HL-60 (cell line): Measurements from ENCODE around the gene NDUFAB1.

Source experiments
- DNase-seq, 2 experiments: peaks; one replicate each; pipeline ENCODE4 v3.0.0-alpha.2; 2010 to 2020; ENCODE audit warnings: low read depth in 1 of 2, low spot score in 1 of 2
- H3K27ac ChIP-seq: fragments of 250-450 bp; sonication (Bioruptor Pico); replicated peaks from 2 replicates; pipeline ENCODE4 v1.5.1; 2020; ENCODE audit warnings: mild to moderate bottlenecking, moderate library complexity
- H3K27me3 ChIP-seq: fragments of 250-450 bp; sonication (Bioruptor Pico); 2 replicates; pipeline ENCODE4 v1.5.1; 2021; ENCODE audit warnings: mild to moderate bottlenecking, moderate library complexity; ENCODE audit not compliant: insufficient read depth, poor library complexity, severe bottlenecking
- H3K4me3 ChIP-seq: replicated peaks from 2 replicates; pipeline ENCODE4 v1.5.1; 2011; ENCODE audit warnings: mild to moderate bottlenecking, control low read depth, low read length; ENCODE audit not compliant: insufficient read depth
- GABPA ChIP-seq: IDR thresholded peaks from 2 replicates; pipeline ENCODE4 v1.6.1; 2012; ENCODE audit warnings: low read depth
- POLR2AphosphoS5 ChIP-seq: IDR thresholded peaks from 2 replicates; pipeline ENCODE4 v1.6.1; 2012; ENCODE audit warnings: low read depth
- REST ChIP-seq: IDR thresholded peaks from 2 replicates; pipeline ENCODE4 v1.6.1; 2012; ENCODE audit warnings: low read depth; ENCODE audit not compliant: insufficient replicate concordance
- SPI1 ChIP-seq: IDR thresholded peaks from 2 replicates; pipeline ENCODE4 v1.6.1; 2012; ENCODE audit warnings: low read depth, mild to moderate bottlenecking, borderline replicate concordance
- TF ChIP-seq, protein P1 (sequence below): IDR thresholded peaks from one replicate; pipeline ENCODE4 v1.5.1; 2011; ENCODE audit warnings: low read length, control low read depth, inconsistent platforms; ENCODE audit not compliant: insufficient read depth

NDUFAB1 gene

DNA sequence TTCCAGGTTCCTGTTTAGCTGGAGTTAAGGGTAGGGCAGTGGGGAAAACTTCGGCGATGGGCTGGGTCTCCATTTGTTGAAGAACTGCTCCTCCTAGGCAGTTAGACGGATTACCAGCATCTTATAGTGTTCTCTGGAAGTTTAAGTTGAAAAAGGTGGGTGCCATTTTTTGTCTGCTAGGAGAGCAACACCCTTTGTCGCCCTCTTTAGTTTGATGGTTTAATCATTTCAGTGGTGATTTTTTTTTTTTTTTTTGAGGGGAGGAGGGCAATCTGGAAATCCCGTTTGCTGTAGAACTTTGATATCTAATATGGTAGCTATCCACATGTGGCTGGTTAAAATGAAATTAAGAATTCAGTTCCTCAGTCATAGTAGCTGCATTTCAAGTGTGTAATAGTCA is 34.5 kb downstream of the NDUFAB1 start:
- H3K4me3 ChIP-seq = no peak overlapping the region
- no peaks in the 10 kb centered on the region for H3K27me3 ChIP-seq
- no peak overlapping the region for H3K27ac ChIP-seq
- TF ChIP-seq POLR2AphosphoS5 (no peak), REST (no peak), GABPA (no peak), SPI1 (no peak)
- TF ChIP-seq, protein P1, sequence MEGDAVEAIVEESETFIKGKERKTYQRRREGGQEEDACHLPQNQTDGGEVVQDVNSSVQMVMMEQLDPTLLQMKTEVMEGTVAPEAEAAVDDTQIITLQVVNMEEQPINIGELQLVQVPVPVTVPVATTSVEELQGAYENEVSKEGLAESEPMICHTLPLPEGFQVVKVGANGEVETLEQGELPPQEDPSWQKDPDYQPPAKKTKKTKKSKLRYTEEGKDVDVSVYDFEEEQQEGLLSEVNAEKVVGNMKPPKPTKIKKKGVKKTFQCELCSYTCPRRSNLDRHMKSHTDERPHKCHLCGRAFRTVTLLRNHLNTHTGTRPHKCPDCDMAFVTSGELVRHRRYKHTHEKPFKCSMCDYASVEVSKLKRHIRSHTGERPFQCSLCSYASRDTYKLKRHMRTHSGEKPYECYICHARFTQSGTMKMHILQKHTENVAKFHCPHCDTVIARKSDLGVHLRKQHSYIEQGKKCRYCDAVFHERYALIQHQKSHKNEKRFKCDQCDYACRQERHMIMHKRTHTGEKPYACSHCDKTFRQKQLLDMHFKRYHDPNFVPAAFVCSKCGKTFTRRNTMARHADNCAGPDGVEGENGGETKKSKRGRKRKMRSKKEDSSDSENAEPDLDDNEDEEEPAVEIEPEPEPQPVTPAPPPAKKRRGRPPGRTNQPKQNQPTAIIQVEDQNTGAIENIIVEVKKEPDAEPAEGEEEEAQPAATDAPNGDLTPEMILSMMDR = no peak
- no peak for DNase-seq

DNA sequence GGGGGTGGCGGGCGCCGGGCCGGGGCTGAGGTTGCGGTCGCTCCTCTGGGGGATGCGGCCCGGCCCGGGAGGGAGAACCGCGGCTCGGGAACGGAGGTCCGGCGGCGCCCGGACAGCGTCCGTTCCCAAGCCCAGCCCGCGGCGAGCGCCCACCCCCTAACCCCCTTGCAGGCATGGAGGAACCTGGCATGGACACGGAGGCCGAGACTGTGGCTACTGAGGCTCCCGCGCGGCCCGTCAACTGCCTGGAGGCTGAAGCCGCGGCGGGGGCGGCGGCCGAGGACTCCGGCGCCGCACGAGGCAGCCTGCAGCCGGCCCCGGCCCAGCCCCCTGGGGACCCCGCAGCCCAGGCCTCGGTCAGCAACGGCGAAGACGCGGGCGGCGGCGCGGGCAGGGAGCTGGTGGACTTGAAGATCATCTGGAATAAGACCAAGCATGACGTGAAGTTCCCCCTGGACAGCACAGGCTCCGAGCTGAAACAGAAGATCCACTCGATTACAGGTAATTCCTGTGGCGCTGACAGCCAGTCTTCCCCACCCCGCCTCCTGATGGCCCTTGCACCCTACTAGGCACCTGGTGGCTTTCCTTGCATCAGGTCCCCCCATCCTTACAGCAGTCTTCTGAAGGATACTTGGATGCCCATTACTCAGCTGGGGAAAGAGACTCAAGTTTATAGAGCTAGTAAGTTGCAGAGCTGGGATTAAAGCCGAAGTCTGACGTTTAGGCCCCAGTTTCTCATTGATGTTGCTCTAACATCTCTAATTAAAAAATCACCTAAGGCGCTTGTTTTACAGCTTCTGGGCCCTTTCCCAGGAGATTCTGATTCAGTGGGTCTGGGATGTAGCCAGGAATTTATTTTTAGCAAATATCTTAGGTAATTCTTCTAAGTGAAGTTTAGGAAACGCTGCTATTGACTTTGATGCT is 38.1 kb downstream of the NDUFAB1 start:
- Histone ChIP-seq H3K4me3 (peak overlapping the region; percentile 91), H3K27ac (peak overlapping the region; percentile 87), H3K27me3 (no peaks in the 10 kb centered on the region)
- TF ChIP-seq, protein P1 = no peak
- TF ChIP-seq SPI1 (no peak), GABPA (no peak), REST (no peak), POLR2AphosphoS5 (no peak)
- peak in 1 of 2 experiments; percentile 7 for DNase-seq

DNA sequence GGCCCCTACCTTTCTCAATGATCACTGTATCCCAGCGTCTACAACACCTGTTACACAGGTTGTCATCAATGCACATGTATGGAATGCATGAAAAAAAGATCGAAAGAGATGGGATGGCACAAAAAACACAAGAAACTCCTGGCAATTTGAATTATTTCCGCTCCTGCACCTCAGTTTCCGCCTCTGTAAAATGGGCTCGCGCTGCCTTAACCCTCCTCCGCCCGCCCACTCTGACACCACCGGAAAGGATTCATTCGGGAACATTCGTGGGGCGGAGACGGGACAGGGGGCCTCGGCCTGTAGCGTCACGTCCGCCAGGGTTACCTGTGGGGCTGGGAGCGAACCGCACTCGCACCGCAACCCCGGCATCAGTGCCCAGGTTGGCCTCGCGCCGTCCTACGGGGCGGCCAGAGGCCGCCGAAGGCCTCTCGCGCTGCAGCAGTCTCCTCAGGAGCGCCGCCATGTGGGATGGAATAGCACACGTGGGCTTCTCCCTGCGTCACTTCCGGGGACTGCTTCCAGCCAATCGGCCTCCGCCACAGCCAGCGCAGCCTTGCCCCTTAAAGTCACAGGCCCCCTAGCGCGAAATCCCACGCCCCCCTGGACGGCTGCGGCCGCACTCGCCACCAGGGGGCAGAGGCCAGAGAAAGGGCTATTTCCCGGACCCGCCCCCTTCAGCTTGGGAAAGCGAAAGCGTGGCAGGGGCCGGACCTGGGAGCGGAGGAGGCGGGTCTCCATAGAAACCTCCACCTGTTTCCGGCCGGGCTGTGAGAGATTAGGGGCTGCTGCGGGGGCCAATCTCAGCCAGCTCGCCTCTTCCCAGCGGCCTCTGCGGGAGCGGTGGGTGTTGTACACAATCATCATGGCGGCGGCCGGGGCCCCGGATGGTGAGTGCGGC is 39.0 kb downstream of the NDUFAB1 start, which contains the start of the genes EARS2 and UBFD1:
Gene EARS2 (minus strand): TSS at position 470 of the 898 bp plus-strand sequence. CDS start 7 bp downstream, at position 463.
Gene UBFD1 (plus strand): TSS at position 847 of the 898 bp plus-strand sequence. CDS start 16 bp downstream, at position 863.
- TF ChIP-seq, protein P1 = peak; percentile 52
- TF ChIP-seq GABPA (peak; percentile 69), SPI1 (no peak), REST (peak; percentile 37), POLR2AphosphoS5 (no peak; the same call in 1 of the 2 replicates)
- DNase-seq = peak; percentile 95 to 98
- peak within 1 kb of the TSS; percentile 87 for H3K27ac ChIP-seq
- peak within 1 kb of the TSS; percentile 91 for H3K4me3 ChIP-seq
- no peaks in the 10 kb centered on the region for H3K27me3 ChIP-seq
